ENCODE results near the gene FAM47E.
"Not testable (repeated sequence)": the region's sequence is repeated elsewhere in the genome, so short reads cannot be mapped to it uniquely, and the experiment has no call there.

The FAM47E gene

DNA sequence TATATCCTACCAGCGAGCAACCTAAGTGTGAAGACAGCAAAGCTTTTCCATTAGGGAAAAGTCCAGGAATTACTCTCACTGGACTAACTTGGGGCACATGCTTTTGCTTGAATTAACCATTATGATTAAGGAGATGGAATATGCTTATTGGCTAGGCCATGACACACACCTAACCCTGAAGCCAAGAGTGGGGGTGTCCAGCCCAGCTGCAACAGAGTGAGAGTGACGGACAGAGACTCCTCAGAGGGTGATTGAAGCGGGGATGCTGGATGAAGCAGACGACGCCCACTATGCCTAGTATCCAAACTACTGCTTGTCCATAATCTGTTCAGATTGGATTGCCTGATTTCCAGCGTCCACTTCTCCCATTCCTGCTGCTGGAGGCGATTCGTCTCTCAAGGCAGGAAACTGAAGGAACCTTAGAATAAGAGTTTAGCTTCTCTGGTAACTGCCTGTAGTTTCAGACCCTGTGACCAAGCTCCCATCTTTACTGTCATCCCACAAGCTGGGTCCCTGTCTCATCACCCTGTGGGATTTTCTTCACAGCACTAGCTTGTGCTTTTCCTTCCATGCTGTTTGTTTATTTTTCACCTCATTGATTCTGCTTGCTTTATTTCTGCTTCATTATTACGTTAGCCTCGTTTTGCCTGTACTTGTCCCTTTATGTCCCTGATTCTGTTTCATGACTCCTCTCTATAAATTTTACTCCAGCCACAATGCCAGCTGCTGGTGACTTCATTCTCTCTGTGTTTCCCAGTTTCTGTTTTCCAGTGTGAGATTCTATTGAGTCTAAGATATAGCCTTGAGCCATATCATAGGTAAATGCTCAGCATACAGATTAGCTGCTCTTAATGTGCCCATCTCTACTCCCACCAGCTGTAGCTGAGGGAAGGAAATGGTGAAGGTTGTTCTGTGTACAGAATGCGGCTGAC, 19.0 kb downstream of the FAM47E start:
- no peak for DNase-seq

DNA sequence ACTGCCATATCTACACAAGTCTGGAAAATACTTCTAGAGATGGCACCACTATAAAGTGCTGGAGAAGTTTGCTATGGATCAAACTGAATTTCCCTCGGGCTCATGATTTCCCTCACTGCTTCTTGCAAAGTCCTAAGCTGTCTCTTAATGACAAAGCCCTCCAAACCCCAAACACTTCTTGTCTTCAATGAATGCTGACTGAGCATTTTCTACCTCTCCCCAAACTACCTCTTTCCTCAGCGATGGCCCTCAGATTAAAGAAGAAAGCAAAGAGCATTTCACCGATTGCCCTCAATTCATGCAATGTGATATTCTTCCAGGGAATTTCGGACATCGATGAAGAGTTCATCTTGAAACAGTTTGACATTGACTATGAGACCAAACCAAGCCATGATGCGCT, 19.7 kb downstream of the FAM47E start:
- DNase-seq, result no peak

DNA sequence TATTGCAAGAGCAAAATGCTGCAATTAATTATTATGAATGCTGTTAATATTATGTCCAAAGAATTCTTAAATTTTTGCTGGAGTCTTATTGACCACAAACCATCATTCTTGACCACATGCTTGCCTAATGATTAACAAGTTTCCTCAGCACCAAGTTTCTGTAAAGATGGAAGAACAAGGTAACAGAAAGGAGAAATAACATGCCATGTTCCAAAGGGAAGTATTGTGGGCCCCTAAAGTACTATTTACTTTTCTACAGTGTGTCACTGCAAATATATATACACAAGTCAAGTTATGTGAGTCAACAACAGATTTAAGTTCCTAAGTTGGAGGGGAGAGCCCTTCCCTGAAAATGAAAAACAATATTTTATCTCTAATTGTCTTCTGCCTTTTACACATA, 20.6 kb downstream of the FAM47E start:
- no peak for DNase-seq

DNA sequence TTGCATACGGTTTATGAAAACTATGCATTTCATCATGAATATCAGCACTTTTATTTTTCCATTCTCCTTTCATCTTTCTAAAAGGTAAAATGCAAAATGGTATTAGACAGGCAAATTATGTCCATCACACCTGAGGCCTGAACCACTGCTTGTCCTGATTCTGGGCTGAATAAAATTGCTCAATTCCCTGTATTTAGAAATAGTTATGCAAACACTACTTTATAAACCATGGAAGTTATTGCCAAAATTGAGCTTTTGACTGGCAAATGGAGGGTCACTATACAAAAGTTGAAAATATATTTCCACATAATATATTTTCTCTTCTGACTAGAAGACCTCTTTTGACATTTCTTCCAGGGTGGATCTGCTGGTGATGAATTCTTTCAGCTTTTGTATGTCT, 21.1 kb downstream of the FAM47E start:
- DNase-seq, result no peak

DNA sequence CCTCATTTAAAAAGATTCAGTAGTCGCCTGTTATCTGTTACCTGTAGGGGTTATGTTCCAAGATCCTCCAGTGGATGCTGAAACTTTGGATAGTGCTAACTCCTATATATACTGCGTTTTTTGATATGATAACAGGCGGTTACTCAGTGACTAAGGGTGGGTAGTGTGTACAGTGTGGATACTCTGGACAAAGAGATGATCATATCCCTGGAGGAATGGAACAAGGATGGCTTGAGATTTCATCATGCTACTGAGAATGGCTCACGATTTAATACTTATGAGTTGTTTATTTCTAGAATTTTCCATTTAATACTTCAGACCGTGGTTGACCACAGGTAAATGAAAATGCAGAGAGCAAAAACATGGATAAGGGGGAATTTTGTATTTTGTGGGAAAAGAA, 21.5 kb downstream of the FAM47E start:
- DNase-seq, result no peak

DNA sequence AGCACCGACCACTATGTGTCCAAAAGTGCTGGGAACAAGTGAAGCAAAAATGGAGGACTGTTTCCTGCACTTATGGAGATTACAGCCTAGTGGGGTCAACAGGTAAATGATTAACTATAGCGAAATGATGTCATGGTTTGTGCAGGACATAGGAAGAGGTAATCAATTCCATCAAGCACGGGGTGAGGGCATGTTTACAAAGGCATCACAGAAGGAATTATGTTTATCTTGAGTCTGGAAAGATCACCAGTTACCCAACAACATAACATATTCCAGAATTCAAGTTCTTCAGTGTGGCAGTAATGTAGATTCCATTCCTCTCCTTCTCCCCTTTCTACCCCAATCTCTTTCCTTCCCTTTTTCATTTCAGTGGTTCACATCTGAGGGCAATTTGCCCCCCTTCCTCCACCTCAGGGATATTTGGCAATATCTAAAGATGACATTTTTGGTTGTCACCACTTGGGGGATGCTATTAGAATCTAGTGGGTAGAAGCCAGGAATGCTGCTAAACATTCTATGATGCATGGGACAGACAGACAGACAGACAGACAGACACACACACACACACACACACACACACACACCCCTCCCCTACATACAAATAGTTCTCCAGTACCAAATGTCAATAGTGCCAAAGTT, 24.1 kb downstream of the FAM47E start:
- peak; percentile 20 for DNase-seq

DNA sequence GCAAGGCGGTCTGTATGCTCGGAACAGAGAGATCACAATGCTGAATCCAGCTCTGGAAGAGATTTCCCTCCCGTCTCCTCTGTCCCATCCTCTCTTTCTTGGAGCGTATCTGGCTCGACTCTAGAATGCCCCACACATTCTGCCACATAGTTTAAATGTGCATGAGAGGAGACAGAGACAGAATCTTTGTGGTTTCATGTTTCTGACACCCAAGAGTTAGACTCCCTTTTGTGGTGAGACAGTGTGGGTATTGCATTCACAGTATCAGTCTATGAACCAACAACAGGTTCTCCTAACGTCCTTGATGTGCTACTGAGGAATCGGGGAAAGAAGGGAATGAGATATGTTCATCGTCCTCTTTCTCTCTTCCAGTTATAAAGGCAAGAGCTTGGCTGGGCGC, 25.3 kb downstream of the FAM47E start:
- no peak for DNase-seq

DNA sequence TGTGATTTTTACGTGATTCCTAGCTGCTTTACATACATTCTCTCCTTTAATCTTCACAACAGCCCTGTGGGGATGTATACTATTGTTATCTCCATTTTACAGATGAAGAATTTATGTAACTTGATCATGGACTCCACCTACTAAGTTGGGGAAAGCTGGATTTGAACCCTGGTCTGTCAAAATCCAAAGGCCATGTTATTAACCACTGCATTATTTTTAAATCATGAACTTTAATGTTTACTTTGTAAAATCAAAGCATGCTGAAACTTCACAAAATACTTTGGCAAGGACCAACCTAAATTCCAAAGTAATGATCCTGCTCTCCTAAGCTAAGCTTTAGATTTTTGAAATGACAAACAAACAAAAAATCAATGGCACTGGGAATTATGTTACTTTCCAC, 26.1 kb downstream of the FAM47E start:
- DNase-seq, result no peak

DNA sequence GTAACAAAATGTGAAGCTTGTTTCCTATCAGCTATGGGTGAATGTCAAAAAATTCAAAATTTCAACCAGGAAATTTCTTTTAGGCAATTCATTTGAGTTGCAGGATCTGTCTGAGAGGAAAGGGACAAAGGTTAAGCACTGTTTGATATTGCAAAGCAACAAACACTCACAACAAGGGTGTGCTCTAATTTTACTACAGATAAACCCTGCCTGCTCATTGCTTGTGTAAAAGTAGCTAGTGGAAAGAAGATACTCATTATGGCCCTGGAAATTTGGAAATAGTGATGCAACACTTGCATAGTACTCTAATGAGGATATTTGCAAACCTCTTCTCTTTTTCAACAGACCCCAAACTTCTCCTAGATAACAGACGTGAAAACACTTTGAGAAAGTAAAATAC, 27.1 kb downstream of the FAM47E start:
- no peak for DNase-seq

DNA sequence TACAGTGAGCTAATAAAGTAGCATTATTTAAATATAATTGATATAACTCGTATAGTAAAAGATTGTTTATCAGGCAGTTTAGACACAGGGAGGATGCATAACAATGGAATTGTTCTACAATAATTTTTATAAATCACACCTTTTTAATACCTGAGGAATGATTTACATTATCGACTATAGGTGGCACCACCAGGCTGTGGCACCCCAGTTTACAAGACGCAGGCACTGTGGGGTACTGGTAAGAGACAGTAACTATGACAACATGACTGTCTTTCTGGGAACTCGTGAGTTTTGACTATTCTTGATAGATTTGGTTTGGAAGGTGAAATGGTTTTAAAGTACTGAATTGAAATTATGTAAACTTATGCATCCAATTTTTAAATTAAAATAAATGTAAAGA, 27.9 kb downstream of the FAM47E start:
- no peak for DNase-seq

DNA sequence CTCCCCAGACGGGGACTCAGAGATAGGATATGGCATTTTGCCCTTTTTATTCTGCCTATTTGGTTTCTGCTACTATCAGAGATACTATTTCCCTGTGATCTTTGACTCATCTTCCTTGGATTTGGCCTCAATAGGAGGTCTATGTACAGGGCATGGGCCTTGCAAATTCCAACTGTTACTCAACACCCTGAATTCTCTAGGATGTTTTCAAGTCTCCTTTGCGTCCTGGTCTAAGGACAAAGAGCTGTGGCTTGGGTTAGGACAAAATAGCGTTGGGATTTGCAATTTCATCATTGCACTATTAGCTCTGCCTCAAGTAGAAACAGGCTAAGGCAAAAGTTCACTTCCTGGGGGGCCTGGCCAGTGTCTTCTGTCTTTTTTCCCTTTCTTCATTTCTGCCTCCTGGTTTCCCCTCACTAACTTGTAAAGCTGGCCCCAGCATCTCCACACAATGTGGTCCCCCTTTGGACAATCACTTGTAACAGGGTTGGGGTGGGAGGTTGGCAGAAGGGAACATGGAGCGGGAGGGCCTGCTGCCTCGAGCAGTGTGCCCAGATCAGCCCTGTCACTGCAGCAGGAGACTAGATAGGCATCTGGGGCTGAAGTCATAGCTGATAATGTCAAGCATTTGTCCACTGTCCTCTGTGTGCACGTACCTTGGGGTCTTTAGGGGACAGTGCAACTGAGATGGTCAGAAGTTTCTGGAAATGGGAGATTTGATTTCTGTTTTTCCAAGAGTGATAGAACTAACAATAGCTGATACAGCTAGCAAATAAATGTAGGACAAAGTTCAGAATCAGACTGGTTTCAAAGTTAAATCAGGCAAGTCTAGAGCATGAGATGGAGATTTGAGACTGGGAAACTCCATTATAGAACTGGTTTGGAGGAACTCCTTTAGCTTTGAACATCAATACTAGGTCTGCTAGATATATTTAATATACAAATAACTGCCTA, 29.2 kb downstream of the FAM47E start:
- no peak for DNase-seq

DNA sequence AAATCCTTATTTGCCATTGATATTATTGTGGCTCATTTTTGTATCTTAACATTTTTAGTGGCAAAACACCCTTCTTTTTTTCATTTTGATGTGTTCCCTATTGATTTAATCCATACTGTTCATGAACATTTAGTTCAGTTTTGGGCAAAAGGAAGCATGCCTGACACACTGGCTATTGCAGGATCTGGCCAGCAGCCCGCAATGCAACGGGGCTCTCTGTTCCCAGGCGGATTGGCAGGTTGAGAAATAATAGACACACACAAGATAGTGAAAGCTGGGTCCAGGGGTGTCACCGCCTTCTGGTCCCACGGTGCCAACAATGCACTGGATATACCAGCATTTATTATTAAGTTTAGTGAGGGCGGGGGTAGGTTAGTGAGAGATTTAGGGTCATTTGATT, 30.1 kb downstream of the FAM47E start:
- not testable (repeated sequence) for DNase-seq

DNA sequence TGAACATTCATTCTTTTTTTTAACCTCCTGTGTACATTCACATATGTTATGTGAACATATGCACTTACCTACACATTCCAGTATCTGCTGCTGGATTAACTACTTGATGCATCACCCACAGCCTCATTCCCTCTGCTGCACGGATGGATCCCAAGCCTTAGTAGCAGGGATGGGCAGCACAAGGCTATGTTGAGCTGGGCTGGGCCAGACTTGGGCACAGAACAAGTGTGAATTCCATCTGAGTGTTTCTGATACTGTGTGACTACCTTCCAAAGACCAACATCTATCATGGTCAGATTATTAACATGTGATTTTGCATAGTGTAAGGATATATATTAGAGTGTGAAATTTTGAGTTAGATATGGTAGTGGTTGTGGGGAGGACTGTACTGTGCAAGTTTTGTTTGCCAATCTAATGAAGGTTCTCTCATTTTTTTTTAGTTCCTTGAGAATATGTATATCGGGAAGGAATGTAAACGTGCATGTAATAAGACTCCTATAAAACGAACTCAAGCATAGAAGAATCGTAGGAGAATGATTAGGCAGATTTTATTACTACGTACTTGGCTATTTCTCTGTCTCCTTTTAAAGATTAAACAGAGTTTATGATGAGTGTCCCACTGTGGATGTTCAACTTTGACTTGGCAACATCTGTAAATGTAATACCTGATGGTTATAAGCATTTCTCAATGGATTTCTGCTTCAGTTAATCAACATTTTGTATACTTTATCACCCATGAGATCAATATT, 31.6 kb downstream of the FAM47E start:
- DNase-seq, result no peak

DNA sequence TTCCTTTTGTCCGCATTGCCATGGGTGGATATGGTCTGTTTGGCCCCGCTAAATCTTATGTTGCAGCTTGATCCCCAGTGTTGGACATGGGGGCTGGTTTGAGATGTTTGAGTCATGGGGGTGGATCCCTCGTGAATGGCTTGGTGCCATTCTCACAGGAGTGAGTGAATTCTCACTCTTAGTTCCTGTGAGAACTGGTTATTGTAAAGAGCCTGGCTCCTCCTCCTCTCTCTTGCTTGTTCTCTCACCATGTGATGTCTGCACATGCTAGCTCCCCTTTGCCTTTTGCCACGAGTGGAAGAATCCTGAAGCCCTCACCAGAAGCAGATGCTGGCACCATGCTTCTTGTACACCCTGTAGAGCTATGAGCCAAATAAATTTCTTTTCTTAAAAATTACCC, 32.4 kb downstream of the FAM47E start:
- DNase-seq, result no peak

DNA sequence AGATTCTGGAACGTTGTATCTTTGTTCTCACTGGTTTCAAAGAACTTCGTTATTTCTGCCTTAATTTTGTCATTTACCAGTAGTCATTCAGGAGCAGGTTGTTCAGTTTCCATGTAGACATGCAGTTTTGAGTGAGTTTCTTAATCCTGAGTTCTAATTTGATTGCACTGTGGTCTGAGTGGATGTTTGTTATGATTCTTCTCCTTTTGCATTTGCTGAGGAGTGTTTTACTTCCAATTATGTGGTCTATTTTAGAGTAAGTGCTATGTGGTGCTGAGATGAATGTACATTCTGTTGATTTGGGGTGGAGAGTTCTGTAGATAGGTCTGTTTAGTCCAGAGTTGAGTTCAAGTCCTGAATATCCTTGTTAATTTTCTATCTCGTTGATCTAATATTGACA, 36.3 kb downstream of the FAM47E start:
- not testable (repeated sequence) for DNase-seq

DNA sequence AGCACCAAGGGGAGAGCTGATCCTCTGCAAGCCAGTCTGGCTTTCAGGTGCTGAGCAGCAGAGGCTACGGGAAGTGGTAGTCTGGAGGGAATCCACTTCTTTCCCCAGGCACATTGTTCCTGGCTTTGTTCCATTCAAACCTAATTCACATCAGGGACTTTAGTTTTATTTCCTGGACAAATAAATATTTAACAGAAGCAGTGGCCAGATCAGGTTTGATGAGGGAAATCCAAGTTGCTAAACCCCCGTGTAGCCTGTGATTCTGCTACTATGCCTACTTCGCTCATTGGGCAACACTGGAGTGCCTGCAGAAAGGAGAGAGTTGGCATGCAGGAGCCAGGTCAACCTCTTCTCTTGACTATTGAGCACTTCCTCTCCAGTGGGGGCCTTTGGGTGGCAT, 41.2 kb downstream of the FAM47E start:
- DNase-seq, result no peak

DNA sequence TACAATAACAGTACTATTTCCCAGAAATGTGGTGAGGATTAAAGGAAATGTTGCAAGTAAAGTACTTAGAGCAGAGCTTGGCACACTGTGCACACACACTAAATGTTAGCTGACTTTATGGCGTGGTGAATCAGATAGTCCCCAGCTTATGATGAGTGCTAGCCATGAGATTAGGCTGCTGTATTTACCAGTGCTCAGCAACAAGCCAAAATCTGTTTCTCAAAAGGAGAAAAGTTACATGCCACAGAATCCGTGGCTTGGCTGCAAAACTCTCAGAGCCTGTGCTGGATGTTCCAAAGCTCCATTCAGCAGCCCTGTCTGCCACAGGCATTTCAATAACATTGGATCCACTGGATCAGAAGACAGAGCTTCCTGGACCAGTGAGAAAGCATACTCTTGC, 42.3 kb downstream of the FAM47E start:
- DNase-seq, result peak; percentile 73

DNA sequence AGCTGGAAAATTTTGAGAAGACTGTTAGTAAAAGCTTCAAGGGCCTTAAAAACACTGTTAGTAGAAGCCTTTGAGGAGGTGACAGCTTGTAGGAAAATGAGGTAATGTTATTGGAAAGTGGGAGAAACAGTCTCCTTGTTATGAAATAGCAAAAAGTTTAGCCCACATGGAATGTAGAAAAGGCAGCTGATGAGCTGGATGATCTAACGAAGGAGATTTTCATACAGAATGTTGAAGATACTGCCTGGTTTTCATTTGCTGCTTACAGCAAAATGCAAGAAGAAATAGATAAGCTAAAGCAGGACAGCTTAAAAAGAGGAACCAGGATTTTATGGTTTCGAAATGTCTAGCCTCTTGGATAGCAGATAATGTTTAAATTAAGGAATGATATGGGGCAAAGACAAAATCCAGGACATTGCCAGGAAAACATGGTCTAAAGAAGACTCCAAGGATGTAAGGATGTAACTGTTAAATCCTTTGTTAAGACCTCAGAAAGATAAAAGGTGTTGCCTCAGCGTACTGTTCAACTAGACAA, 44.8 kb downstream of the FAM47E start:
- no peak for DNase-seq

DNA sequence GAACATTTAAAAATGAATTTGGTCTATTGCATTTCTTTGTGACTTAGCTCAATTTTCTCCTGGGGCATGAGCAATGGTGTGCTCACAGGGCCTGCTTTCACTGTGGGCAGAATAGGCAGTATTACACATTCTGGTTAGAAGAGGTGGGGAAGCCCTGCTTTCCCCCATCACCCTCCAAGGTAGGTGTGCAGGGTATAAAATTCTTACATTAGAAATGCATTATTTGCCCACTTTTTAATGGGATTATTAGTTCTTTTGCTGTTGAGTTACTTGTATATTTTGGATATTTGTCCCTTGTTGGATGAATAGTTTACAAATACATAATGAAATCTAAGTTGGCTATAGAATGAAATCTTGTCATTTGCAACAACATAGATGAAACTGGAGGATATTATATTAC, 46.7 kb downstream of the FAM47E start:
- DNase-seq, result no peak

DNA sequence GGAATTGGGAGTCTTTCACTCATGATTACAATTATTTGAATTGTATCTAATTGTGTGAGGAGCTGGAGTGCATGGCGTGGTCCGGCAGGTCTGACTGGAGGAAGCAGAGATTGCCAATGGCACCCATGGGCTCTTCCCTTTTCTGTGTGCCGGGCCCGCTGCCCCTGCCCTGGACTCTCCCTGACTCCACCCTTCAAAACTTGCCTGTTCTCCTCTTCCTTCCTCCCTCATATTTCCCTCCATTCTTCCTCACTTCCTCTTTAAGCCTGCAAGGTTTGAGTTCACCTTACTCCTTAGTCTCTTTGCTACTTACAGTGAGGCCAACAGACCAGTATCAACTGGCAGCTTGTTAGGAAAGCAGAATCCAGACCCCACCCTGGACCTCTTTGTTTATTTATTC, 48.5 kb downstream of the FAM47E start:
- DNase-seq, result no peak

DNA sequence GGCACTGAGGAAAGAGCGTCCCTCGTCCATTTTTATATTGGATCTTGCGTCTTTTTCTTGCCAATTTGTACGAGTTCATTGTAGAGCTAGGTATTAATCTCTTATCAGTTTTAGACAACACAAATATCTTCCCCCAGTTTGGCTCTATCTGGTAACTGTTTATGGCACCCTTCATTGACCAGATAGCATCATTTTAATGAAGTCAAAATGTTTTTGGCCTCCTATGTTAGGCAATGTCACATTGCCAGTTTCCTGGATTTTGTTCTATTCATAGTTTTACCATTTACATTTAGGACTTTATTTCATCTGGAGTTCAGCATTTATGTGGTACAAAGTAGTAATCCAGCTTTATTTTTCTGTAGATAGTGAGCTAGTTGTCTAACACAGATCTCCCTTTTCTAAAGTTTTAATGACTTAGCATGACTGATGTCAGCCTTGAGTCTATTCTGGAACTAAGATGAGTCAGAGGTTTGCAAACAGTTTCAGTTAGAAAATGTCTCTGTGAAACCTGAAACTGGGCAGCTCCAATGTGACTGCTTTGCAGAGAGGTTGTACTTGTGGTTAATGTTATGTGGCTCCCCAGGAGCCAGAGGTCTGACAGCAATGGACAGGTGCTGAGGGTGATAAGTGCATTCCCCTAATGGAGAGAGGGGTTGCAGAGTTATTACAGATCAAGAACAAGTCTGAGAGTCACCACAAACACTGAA, 49.7 kb downstream of the FAM47E start:
- peak; percentile 87 for DNase-seq

DNA sequence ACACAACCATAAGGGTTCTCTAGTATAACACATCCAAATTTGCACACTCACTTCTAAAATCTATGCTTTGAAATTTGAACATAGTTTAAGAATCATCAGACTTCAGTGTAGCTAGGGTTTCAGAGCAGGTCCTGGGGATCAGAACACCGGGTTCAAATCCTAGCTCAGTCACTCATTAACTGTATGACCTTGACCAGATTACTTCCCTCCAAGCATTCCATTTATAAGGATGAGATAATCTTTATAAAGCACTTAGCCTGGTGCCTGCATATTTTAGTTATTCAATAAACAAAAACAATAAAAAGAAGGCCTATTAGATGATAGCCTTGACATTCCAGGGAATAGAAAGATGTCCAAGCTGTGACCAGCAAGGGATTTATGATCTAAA, 50.2 kb downstream of the FAM47E start:
- no peak for DNase-seq

Measured in hematopoietic multipotent progenitor cell treated with erythropoietin and hydrocortisone succinate and interleukin-3 and kit ligand, for 8 days (in vitro differentiated cells).